ENCODE measurements around the gene RPL10.

Gene RPL10

GRCh38 chrX:154449618-154450017, 51.4 kb downstream of the RPL10 start:
- DNase-seq (ENCODE audit: low spot score), result no peak

DNA sequence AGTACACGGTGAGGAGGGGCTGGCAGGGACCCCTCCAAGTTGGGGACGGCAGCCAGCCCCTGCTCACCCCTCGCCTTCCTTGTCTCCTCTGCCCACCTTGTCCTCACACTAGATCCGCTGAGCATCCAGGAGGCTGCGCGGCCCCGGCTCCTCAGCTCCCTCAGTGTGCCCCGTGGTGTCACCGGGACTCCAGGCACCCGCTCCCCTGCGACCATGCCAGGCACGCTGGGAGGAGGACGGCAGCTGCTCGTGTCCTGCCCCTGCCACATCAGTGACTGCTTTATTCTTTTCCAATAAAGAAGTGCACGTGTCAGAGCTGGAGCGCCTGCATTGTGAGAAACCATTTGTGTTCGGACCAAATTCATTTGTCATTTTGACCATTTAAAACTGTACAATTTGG, 52.1 kb downstream of the RPL10 start:
- DNase-seq (ENCODE audit: low spot score), result no peak

All from hematopoietic multipotent progenitor cell treated with erythropoietin and hydrocortisone succinate and interleukin-3 and kit ligand, for 17 days (in vitro differentiated cells).